Thyroid gland (tissue), 4 donors: ENCODE measurements around the gene PLAAT3.

ENCODE experiments used
- POLR2A ChIP-seq, 2 donors: fragments of 450-650 bp; IDR thresholded peaks; one replicate each; pipeline ENCODE4 v1.6.1; 2017; ENCODE audit warnings: antibody characterized with exemption in 2 of 2, mild to moderate bottlenecking in 2 of 2, moderate library complexity in 1 of 2
- TF ChIP-seq, protein P1 (sequence below), 6 experiments: fragments of 200-600 bp in 3 of 6; fragments of 450-650 bp in 3 of 6; sonication (generic) in 3 of 6; IDR thresholded peaks; one replicate each; pipeline ENCODE4 v1.5.1; 2016 to 2019; ENCODE audit warnings: antibody characterized with exemption in 6 of 6, mild to moderate bottlenecking in 2 of 6, inconsistent platforms in 1 of 6, moderate library complexity in 1 of 6

DNA sequence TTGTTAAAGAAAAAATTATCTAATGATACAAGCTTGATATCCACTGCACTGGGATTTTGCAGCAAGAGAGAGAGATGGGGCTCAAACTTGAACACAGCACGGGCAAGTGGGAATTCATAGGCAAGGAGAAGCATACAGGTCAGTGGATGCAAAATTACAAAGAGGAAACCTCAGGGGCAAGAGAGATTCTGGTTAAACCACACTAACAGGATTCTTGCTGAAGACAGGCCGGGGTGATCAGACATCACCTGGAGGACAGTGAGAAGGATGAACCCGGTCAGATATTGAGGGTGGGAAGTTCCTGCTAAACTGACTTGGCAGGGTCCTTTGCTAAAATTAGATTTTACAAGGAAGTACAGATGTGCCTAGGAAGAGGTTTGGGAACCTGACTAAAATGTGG lies 80.2 kb downstream of the PLAAT3 start:
- TF ChIP-seq, protein P1, sequence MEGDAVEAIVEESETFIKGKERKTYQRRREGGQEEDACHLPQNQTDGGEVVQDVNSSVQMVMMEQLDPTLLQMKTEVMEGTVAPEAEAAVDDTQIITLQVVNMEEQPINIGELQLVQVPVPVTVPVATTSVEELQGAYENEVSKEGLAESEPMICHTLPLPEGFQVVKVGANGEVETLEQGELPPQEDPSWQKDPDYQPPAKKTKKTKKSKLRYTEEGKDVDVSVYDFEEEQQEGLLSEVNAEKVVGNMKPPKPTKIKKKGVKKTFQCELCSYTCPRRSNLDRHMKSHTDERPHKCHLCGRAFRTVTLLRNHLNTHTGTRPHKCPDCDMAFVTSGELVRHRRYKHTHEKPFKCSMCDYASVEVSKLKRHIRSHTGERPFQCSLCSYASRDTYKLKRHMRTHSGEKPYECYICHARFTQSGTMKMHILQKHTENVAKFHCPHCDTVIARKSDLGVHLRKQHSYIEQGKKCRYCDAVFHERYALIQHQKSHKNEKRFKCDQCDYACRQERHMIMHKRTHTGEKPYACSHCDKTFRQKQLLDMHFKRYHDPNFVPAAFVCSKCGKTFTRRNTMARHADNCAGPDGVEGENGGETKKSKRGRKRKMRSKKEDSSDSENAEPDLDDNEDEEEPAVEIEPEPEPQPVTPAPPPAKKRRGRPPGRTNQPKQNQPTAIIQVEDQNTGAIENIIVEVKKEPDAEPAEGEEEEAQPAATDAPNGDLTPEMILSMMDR (IDR thresholded peaks at IDR 0.05): no peak
- no peak for TF ChIP-seq POLR2A (IDR thresholded peaks at IDR 0.05)
